Prostate gland (tissue), 2 donors: Measurements from ENCODE around the gene TRAF3IP1.

Source experiments
- CTCF ChIP-seq, 4 experiments: fragments of 200-600 bp in 2 of 4; fragments of 450-650 bp in 2 of 4; sonication (generic) in 2 of 4; IDR thresholded peaks; 1 replicate in 3 of 4; 2 replicates in 1 of 4; pipeline ENCODE4 v1.5.1; 2016 to 2019; ENCODE audit warnings: antibody characterized with exemption in 4 of 4, mild to moderate bottlenecking in 2 of 4, moderate library complexity in 2 of 4
- POLR2A ChIP-seq: fragments of 450-650 bp; IDR thresholded peaks from one replicate; pipeline ENCODE4 v1.6.1; 2016; ENCODE audit warnings: antibody characterized with exemption, mild to moderate bottlenecking
- POLR2AphosphoS5 ChIP-seq: sonication (generic); formaldehyde crosslinking; IDR thresholded peaks from one replicate; pipeline ENCODE4 v1.6.1; 2017; ENCODE audit warnings: antibody characterized with exemption

- TF ChIP-seq CTCF (IDR thresholded peaks at IDR 0.05) (no peak), POLR2AphosphoS5 (no peak), POLR2A (no peak)
These were observed 123.9 kb downstream of the TRAF3IP1 start for GRCh38 chr2:238444242-238444641.
